Measurements from ENCODE around the gene TARM1. TPM values are rescaled to one million over a fixed set of nuclear protein-coding genes. Genes with fewer than 3 reads are reported as not detected.
A peak's percentile ranks its signal among the peaks of the same experiment; 100 is the strongest.

Gene TARM1
- total and polyA plus RNA-seq, 4 donors = 0.60 to 0.71 TPM; not detected in 2

GRCh38 chr19:54035215-54036178 is 45.7 kb downstream of the TARM1 start:
- H3K9me3 ChIP-seq (ENCODE audit: control insufficient read depth in 4 of 4, insufficient read depth in 3 of 4, low read length in 3 of 4) = no peaks in the 10 kb centered on the region
- H3K36me3 ChIP-seq (ENCODE audit: control insufficient read depth in 4 of 4, insufficient read depth in 4 of 4, low read length in 4 of 4) = no peaks in the 10 kb centered on the region
- peaks cover 0 to 2% (median 0%) of the 10 kb centered on the region in 3 donors for H3K27me3 ChIP-seq (ENCODE audit: control insufficient read depth in 3 of 3, insufficient read depth in 3 of 3, low read length in 2 of 3)
- no peak overlapping the region for H3K27ac ChIP-seq (ENCODE audit: low read depth in 1 of 2, low read length in 1 of 2)
- no peak overlapping the region for H3K4me3 ChIP-seq
- H3K9ac ChIP-seq (ENCODE audit: insufficient read depth in 1 of 2, low read length in 2 of 2) = no peak overlapping the region
- TF ChIP-seq CTCF (IDR thresholded peaks at IDR 0.05; ENCODE audit: control extremely low read depth, extremely low read depth) = no peak
- no peak for DNase-seq
- H3K4me1 ChIP-seq (ENCODE audit: control insufficient read depth in 5 of 5, insufficient read depth in 5 of 5, low read length in 5 of 5) = no peaks in the 10 kb centered on the region
- 57% methylated on average over 4 of the region's 4 CpGs for WGBS, 2 donors
- ATAC-seq (ENCODE audit: insufficient read depth, low FRiP score) = no peak

GRCh38 chr19:54030895-54031586 is 50.1 kb downstream of the TARM1 start:
- DNase-seq = peak in 1 of 3 donors; percentile 2
- Histone ChIP-seq H3K27me3 (ENCODE audit: control insufficient read depth in 3 of 3, insufficient read depth in 3 of 3, low read length in 2 of 3) (peaks cover 0 to 2% (median 0%) of the 10 kb centered on the region in 3 donors), H3K9me3 (ENCODE audit: control insufficient read depth in 4 of 4, insufficient read depth in 3 of 4, low read length in 3 of 4) (no peaks in the 10 kb centered on the region), H3K4me1 (ENCODE audit: control insufficient read depth in 5 of 5, insufficient read depth in 5 of 5, low read length in 5 of 5) (no peaks in the 10 kb centered on the region), H3K9ac (ENCODE audit: insufficient read depth in 1 of 2, low read length in 2 of 2) (no peak overlapping the region), H3K4me3 (no peak overlapping the region), H3K27ac (ENCODE audit: low read depth in 1 of 2, low read length in 1 of 2) (no peak overlapping the region), H3K36me3 (ENCODE audit: control insufficient read depth in 4 of 4, insufficient read depth in 4 of 4, low read length in 4 of 4) (no peaks in the 10 kb centered on the region)
- ATAC-seq (ENCODE audit: insufficient read depth, low FRiP score) = no peak
- TF ChIP-seq CTCF (IDR thresholded peaks at IDR 0.05; ENCODE audit: control extremely low read depth, extremely low read depth) = no peak
- WGBS, 2 donors = 40 to 47% methylated on average over 13 of the region's 13 CpGs

- Histone ChIP-seq H3K9me3 (ENCODE audit: control insufficient read depth in 4 of 4, insufficient read depth in 3 of 4, low read length in 3 of 4) (no peaks in the 10 kb centered on the region), H3K27me3 (ENCODE audit: control insufficient read depth in 3 of 3, insufficient read depth in 3 of 3, low read length in 2 of 3) (peaks cover 0 to 2% (median 0%) of the 10 kb centered on the region in 3 donors)
Observed at GRCh38 chr19:54029930-54030490, 51.2 kb downstream of the TARM1 start.

More at GRCh38 chr19:54029930-54030490, 51.2 kb downstream of the TARM1 start:
- Histone ChIP-seq H3K36me3 (ENCODE audit: control insufficient read depth in 4 of 4, insufficient read depth in 4 of 4, low read length in 4 of 4) (no peaks in the 10 kb centered on the region), H3K4me1 (ENCODE audit: control insufficient read depth in 5 of 5, insufficient read depth in 5 of 5, low read length in 5 of 5) (no peaks in the 10 kb centered on the region), H3K4me3 (no peak overlapping the region), H3K27ac (ENCODE audit: low read depth in 1 of 2, low read length in 1 of 2) (no peak overlapping the region), H3K9ac (ENCODE audit: insufficient read depth in 1 of 2, low read length in 2 of 2) (no peak overlapping the region)
- peak; percentile 53 for TF ChIP-seq CTCF (IDR thresholded peaks at IDR 0.05; ENCODE audit: control extremely low read depth, extremely low read depth)
- ATAC-seq (ENCODE audit: insufficient read depth, low FRiP score) = no peak
- 35 to 44% methylated on average over 9 of the region's 9 CpGs for whole genome bisulfite sequencing, 2 donors
- peak; percentile 36 to 42 (median 39) for DNase-seq
